ENCODE data around the gene NHS.
A peak's percentile ranks its signal among the peaks of the same experiment; 100 is the strongest.

NHS gene

DNA sequence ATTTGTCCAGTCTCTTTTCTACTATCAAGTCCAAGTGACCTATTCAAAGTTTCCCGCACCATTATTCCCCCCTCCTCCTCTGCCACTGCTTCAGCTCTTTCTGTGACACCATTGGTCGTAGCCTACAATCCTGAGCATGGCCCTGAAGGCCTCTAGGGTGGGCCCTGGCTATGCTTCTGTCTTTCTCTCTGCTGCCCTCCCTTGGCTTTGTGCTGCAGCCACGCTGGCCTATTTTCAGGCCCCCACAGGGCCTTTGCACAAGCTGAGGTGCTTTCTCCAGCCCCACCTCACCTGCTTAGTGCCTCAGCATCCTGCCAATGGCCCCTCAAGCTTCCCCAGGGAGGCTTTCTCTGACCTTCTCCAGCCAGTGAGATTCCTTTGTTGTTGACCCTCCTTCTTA is 156.5 kb downstream of the NHS start:
- DNase-seq: no peak
- ChIA-PET POLR2A (no interaction called here), CTCF (interaction anchor here (0.5 kb wide), 1 partner anchor 185 kb away, joined by 4 read pairs; no protein-coding TSS in a partner anchor)
- peaks cover 2 to 17% (median 8%) of the 10 kb centered on the region in 4 experiments for H3K4me1 ChIP-seq (ENCODE audit: control extremely low read depth in 1 of 4, control insufficient read depth in 4 of 4, insufficient read depth in 4 of 4, low read length in 3 of 4)
- H3K27ac ChIP-seq (ENCODE audit: insufficient read depth in 1 of 2, low read depth in 1 of 2, low read length in 2 of 2, poor library complexity in 1 of 2, severe bottlenecking in 2 of 2): no peak overlapping the region
- H3K4me3 ChIP-seq (ENCODE audit: control insufficient read depth in 1 of 7, extremely low read depth in 1 of 7, insufficient read depth in 4 of 7, low read depth in 2 of 7, low read length in 6 of 7): no peak overlapping the region
- no peaks in the 10 kb centered on the region for H3K36me3 ChIP-seq (ENCODE audit: control insufficient read depth in 4 of 4, insufficient read depth in 4 of 4, low read length in 3 of 4)
- WGBS (ENCODE audit: insufficient coverage): 92% methylated on average over 3 of the region's 3 CpGs
- H3K27me3 ChIP-seq (replicated peaks in 2 of 5; ENCODE audit: control insufficient read depth in 4 of 5, insufficient read depth in 5 of 5, low read length in 4 of 5): peaks cover 0 to 5% (median 0%) of the 10 kb centered on the region in 5 experiments
- no peaks in the 10 kb centered on the region for H3K9me3 ChIP-seq (ENCODE audit: control extremely low read depth in 1 of 5, control insufficient read depth in 4 of 5, insufficient read depth in 2 of 5, low read depth in 1 of 5, low read length in 4 of 5)

DNA sequence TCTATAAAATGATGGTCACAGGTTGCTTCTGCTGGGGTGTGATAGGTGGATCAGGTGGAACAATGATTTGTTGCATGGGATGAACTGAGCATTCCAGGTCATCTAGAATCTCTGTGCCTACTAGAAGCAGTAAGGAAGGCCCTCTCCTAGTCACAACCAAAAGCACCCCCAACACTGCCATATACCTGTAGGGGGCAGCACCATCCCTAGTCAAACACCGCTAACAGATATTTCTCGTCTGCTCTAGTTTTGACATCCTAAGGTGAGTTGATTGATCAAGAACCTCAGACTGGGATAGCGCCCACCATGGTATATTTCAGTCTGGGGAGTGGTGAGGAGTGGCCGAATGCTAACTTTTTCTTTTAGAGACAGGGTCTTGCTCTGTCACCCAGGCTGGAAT is 160.2 kb downstream of the NHS start:
- Histone ChIP-seq H3K4me3 (ENCODE audit: control insufficient read depth in 1 of 7, extremely low read depth in 1 of 7, insufficient read depth in 4 of 7, low read depth in 2 of 7, low read length in 6 of 7) (no peak overlapping the region), H3K36me3 (ENCODE audit: control insufficient read depth in 4 of 4, insufficient read depth in 4 of 4, low read length in 3 of 4) (no peaks in the 10 kb centered on the region), H3K27ac (ENCODE audit: insufficient read depth in 1 of 2, low read depth in 1 of 2, low read length in 2 of 2, poor library complexity in 1 of 2, severe bottlenecking in 2 of 2) (no peak overlapping the region), H3K27me3 (replicated peaks in 2 of 5; ENCODE audit: control insufficient read depth in 4 of 5, insufficient read depth in 5 of 5, low read length in 4 of 5) (peaks cover 0 to 15% (median 0%) of the 10 kb centered on the region in 5 experiments), H3K4me1 (ENCODE audit: control extremely low read depth in 1 of 4, control insufficient read depth in 4 of 4, insufficient read depth in 4 of 4, low read length in 3 of 4) (no peaks in the 10 kb centered on the region), H3K9me3 (ENCODE audit: control extremely low read depth in 1 of 5, control insufficient read depth in 4 of 5, insufficient read depth in 2 of 5, low read depth in 1 of 5, low read length in 4 of 5) (no peaks in the 10 kb centered on the region)
- ChIA-PET CTCF (interaction anchor here (1.3 kb wide), 1 partner anchor 56 kb away, joined by 4 read pairs; no protein-coding TSS in a partner anchor), POLR2A (no interaction called here)
- DNase-seq: peak; percentile 17 to 42 (median 37)
- WGBS (ENCODE audit: insufficient coverage): 68% methylated on average over 4 of the region's 4 CpGs

GRCh38 chrX:17537723-17538243 is 162.8 kb downstream of the NHS start:
- WGBS (ENCODE audit: insufficient coverage): 59% methylated on average over 7 of the region's 10 CpGs
- CTCF ChIA-PET: interaction anchor here (1.4 kb wide), 1 partner anchor 54 kb away, joined by 4 read pairs; no protein-coding TSS in a partner anchor
- no peak overlapping the region for H3K27ac ChIP-seq (ENCODE audit: insufficient read depth in 1 of 2, low read depth in 1 of 2, low read length in 2 of 2, poor library complexity in 1 of 2, severe bottlenecking in 2 of 2)
- no peak for DNase-seq
- peaks cover 0 to 18% (median 0%) of the 10 kb centered on the region in 5 experiments for H3K27me3 ChIP-seq (replicated peaks in 2 of 5; ENCODE audit: control insufficient read depth in 4 of 5, insufficient read depth in 5 of 5, low read length in 4 of 5)
- POLR2A ChIA-PET: no interaction called here
- no peaks in the 10 kb centered on the region for H3K36me3 ChIP-seq (ENCODE audit: control insufficient read depth in 4 of 4, insufficient read depth in 4 of 4, low read length in 3 of 4)
- H3K4me3 ChIP-seq (ENCODE audit: control insufficient read depth in 1 of 7, extremely low read depth in 1 of 7, insufficient read depth in 4 of 7, low read depth in 2 of 7, low read length in 6 of 7): no peak overlapping the region
- no peaks in the 10 kb centered on the region for H3K9me3 ChIP-seq (ENCODE audit: control extremely low read depth in 1 of 5, control insufficient read depth in 4 of 5, insufficient read depth in 2 of 5, low read depth in 1 of 5, low read length in 4 of 5)
- no peaks in the 10 kb centered on the region for H3K4me1 ChIP-seq (ENCODE audit: control extremely low read depth in 1 of 4, control insufficient read depth in 4 of 4, insufficient read depth in 4 of 4, low read length in 3 of 4)

DNA sequence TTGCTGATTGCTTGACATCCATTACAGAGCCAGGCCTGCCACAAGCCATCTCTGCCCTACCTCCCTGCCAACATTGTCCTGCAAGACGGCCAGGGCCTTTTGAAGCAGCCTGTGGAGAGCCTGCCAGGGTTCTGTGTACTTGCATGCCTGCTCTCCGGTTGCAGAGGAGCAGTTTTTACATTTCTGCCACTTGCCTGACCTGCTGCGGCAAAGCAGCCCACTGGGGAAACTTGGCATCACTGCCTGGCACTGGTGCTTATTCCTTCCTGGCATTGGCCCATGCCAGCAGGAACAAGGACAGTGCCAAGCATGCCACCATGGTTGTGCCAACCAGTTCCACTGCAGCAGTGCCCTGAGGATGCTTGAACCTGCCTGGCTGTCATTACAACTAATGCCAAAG is 167.1 kb downstream of the NHS start:
- Histone ChIP-seq H3K4me3 (ENCODE audit: control insufficient read depth in 1 of 7, extremely low read depth in 1 of 7, insufficient read depth in 4 of 7, low read depth in 2 of 7, low read length in 6 of 7) (no peak overlapping the region), H3K9me3 (ENCODE audit: control extremely low read depth in 1 of 5, control insufficient read depth in 4 of 5, insufficient read depth in 2 of 5, low read depth in 1 of 5, low read length in 4 of 5) (no peaks in the 10 kb centered on the region), H3K4me1 (ENCODE audit: control extremely low read depth in 1 of 4, control insufficient read depth in 4 of 4, insufficient read depth in 4 of 4, low read length in 3 of 4) (no peaks in the 10 kb centered on the region), H3K27me3 (replicated peaks in 2 of 5; ENCODE audit: control insufficient read depth in 4 of 5, insufficient read depth in 5 of 5, low read length in 4 of 5) (peaks cover 0 to 27% (median 0%) of the 10 kb centered on the region in 5 experiments), H3K27ac (ENCODE audit: insufficient read depth in 1 of 2, low read depth in 1 of 2, low read length in 2 of 2, poor library complexity in 1 of 2, severe bottlenecking in 2 of 2) (no peak overlapping the region), H3K36me3 (ENCODE audit: control insufficient read depth in 4 of 4, insufficient read depth in 4 of 4, low read length in 3 of 4) (no peaks in the 10 kb centered on the region)
- CTCF ChIA-PET: no interaction called here
- WGBS (ENCODE audit: insufficient coverage): 82% methylated on average over 3 of the region's 3 CpGs
- POLR2A ChIA-PET: no interaction called here
- DNase-seq: no peak

- no peaks in the 10 kb centered on the region for H3K9me3 ChIP-seq (ENCODE audit: control extremely low read depth in 1 of 5, control insufficient read depth in 4 of 5, insufficient read depth in 2 of 5, low read depth in 1 of 5, low read length in 4 of 5)
- WGBS (ENCODE audit: insufficient coverage): 93% methylated on average over 2 of the region's 2 CpGs
- no peak for DNase-seq
- H3K27ac ChIP-seq (ENCODE audit: insufficient read depth in 1 of 2, low read depth in 1 of 2, low read length in 2 of 2, poor library complexity in 1 of 2, severe bottlenecking in 2 of 2): no peak overlapping the region
- H3K4me1 ChIP-seq (ENCODE audit: control extremely low read depth in 1 of 4, control insufficient read depth in 4 of 4, insufficient read depth in 4 of 4, low read length in 3 of 4): peaks cover 0 to 4% (median 0%) of the 10 kb centered on the region in 4 experiments
- H3K36me3 ChIP-seq (ENCODE audit: control insufficient read depth in 4 of 4, insufficient read depth in 4 of 4, low read length in 3 of 4): no peaks in the 10 kb centered on the region
- no peak overlapping the region for H3K4me3 ChIP-seq (ENCODE audit: control insufficient read depth in 1 of 7, extremely low read depth in 1 of 7, insufficient read depth in 4 of 7, low read depth in 2 of 7, low read length in 6 of 7)
- CTCF ChIA-PET: interaction anchor here (0.6 kb wide), 1 partner anchor 234 kb away, joined by 3 read pairs; no protein-coding TSS in a partner anchor
- POLR2A ChIA-PET: no interaction called here
- H3K27me3 ChIP-seq (replicated peaks in 2 of 5; ENCODE audit: control insufficient read depth in 4 of 5, insufficient read depth in 5 of 5, low read length in 4 of 5): peaks cover 0 to 23% (median 0%) of the 10 kb centered on the region in 5 experiments
Measured at GRCh38 chrX:17544821-17545220, 169.8 kb downstream of the NHS start.

GRCh38 chrX:17546356-17546755 is 171.4 kb downstream of the NHS start:
- WGBS (ENCODE audit: insufficient coverage): 100% methylated on average over 1 of the region's 2 CpGs
- no peak overlapping the region for H3K27ac ChIP-seq (ENCODE audit: insufficient read depth in 1 of 2, low read depth in 1 of 2, low read length in 2 of 2, poor library complexity in 1 of 2, severe bottlenecking in 2 of 2)
- no peak overlapping the region for H3K4me3 ChIP-seq (ENCODE audit: control insufficient read depth in 1 of 7, extremely low read depth in 1 of 7, insufficient read depth in 4 of 7, low read depth in 2 of 7, low read length in 6 of 7)
- no peaks in the 10 kb centered on the region for H3K36me3 ChIP-seq (ENCODE audit: control insufficient read depth in 4 of 4, insufficient read depth in 4 of 4, low read length in 3 of 4)
- H3K9me3 ChIP-seq (ENCODE audit: control extremely low read depth in 1 of 5, control insufficient read depth in 4 of 5, insufficient read depth in 2 of 5, low read depth in 1 of 5, low read length in 4 of 5): no peaks in the 10 kb centered on the region
- H3K4me1 ChIP-seq (ENCODE audit: control extremely low read depth in 1 of 4, control insufficient read depth in 4 of 4, insufficient read depth in 4 of 4, low read length in 3 of 4): peaks cover 0 to 4% (median 0%) of the 10 kb centered on the region in 4 experiments
- peaks cover 0 to 21% (median 0%) of the 10 kb centered on the region in 5 experiments for H3K27me3 ChIP-seq (replicated peaks in 2 of 5; ENCODE audit: control insufficient read depth in 4 of 5, insufficient read depth in 5 of 5, low read length in 4 of 5)
- ChIA-PET POLR2A (no interaction called here), CTCF (no interaction called here)
- DNase-seq: no peak

DNA sequence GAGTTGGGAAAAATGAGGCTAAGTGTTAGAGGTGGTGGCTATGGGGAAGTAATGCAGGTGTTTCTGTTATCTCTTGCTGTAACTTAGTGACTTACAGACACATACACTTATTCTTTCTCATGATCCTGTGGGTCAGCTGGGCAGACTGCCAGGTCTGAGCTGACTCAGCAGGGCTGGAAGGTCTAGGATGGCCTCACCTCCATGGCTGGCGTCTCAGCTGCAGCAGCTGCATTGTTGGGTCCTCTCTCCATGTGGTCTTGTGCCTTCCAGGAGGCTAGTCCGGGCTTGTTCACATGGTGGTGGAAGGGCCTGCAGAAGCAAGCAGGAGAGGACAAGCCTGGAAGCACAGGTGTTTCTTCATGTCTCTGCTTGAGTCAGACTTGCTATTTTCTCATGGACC is 172.7 kb downstream of the NHS start:
- Histone ChIP-seq H3K9me3 (ENCODE audit: control extremely low read depth in 1 of 5, control insufficient read depth in 4 of 5, insufficient read depth in 2 of 5, low read depth in 1 of 5, low read length in 4 of 5) (no peaks in the 10 kb centered on the region), H3K27me3 (replicated peaks in 2 of 5; ENCODE audit: control insufficient read depth in 4 of 5, insufficient read depth in 5 of 5, low read length in 4 of 5) (peaks cover 0 to 22% (median 0%) of the 10 kb centered on the region in 5 experiments), H3K4me1 (ENCODE audit: control extremely low read depth in 1 of 4, control insufficient read depth in 4 of 4, insufficient read depth in 4 of 4, low read length in 3 of 4) (peaks cover 0 to 4% (median 0%) of the 10 kb centered on the region in 4 experiments), H3K27ac (ENCODE audit: insufficient read depth in 1 of 2, low read depth in 1 of 2, low read length in 2 of 2, poor library complexity in 1 of 2, severe bottlenecking in 2 of 2) (no peak overlapping the region), H3K4me3 (ENCODE audit: control insufficient read depth in 1 of 7, extremely low read depth in 1 of 7, insufficient read depth in 4 of 7, low read depth in 2 of 7, low read length in 6 of 7) (no peak overlapping the region), H3K36me3 (ENCODE audit: control insufficient read depth in 4 of 4, insufficient read depth in 4 of 4, low read length in 3 of 4) (no peaks in the 10 kb centered on the region)
- peak; percentile 9 to 56 (median 54) for DNase-seq
- CTCF ChIA-PET: no interaction called here
- POLR2A ChIA-PET: no interaction called here
- WGBS (ENCODE audit: insufficient coverage): 83% methylated on average over 1 of the region's 2 CpGs
